Vagina (tissue), 2 donors: ENCODE data around the gene C10orf90.

Experiments
- POLR2A ChIP-seq, 2 donors: fragments of 450-650 bp; IDR thresholded peaks; one replicate each; pipeline ENCODE4 v1.6.1; 2017; ENCODE audit warnings: antibody characterized with exemption in 2 of 2, mild to moderate bottlenecking in 2 of 2, moderate library complexity in 2 of 2
- POLR2AphosphoS5 ChIP-seq, 2 donors: sonication (generic); formaldehyde crosslinking; IDR thresholded peaks; one replicate each; pipeline ENCODE4 v1.9.0; 2017; ENCODE audit warnings: antibody characterized with exemption in 2 of 2, mild to moderate bottlenecking in 2 of 2, low read depth in 1 of 2; ENCODE audit not compliant: insufficient read depth in 1 of 2
- TF ChIP-seq, protein P1 (sequence below), 3 experiments: fragments of 450-650 bp in 2 of 3; fragments of 200-600 bp in 1 of 3; sonication (generic) in 1 of 3; IDR thresholded peaks; one replicate each; pipeline ENCODE4 v1.5.1; 2017 to 2019; ENCODE audit warnings: antibody characterized with exemption in 3 of 3, mild to moderate bottlenecking in 2 of 3, moderate library complexity in 2 of 3

DNA sequence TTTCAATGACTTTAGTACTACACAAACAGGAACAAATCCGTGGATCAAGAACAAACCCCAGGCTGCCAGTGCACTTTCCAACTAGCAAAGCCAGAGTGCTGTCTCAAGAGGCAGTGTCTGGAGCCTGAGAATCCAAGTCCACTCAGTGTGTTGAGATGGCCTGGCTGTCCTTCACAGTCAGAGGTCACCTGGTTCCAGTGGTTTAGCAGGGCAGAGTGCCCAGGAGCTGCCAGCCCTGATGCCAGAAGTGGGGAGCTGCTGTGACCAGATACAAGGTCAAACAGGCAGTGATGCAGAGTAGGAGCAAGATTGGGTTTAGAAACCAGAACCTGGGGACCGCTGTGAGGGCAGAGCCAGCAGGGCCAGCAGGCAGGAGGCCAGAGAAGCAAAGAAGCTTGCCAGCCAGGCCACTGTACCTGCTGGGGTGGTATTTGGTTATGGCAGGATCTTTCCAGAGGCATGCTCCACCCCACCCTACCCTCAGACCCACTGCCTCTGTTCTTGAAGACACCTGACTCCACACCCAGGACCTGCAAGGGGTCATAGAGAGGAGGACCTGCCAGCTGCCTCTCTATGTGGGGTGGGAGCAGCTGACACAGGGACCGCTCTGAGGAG lies 35.6 kb upstream of the C10orf90 start:
- no peak for TF ChIP-seq POLR2AphosphoS5 (IDR thresholded peaks at IDR 0.05; ENCODE audit: insufficient read depth in 1 of 2, low read depth in 1 of 2)
- TF ChIP-seq, protein P1, sequence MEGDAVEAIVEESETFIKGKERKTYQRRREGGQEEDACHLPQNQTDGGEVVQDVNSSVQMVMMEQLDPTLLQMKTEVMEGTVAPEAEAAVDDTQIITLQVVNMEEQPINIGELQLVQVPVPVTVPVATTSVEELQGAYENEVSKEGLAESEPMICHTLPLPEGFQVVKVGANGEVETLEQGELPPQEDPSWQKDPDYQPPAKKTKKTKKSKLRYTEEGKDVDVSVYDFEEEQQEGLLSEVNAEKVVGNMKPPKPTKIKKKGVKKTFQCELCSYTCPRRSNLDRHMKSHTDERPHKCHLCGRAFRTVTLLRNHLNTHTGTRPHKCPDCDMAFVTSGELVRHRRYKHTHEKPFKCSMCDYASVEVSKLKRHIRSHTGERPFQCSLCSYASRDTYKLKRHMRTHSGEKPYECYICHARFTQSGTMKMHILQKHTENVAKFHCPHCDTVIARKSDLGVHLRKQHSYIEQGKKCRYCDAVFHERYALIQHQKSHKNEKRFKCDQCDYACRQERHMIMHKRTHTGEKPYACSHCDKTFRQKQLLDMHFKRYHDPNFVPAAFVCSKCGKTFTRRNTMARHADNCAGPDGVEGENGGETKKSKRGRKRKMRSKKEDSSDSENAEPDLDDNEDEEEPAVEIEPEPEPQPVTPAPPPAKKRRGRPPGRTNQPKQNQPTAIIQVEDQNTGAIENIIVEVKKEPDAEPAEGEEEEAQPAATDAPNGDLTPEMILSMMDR (IDR thresholded peaks at IDR 0.05): no peak
- no peak for TF ChIP-seq POLR2A (IDR thresholded peaks at IDR 0.05)
